Stimulated activated CD4-positive, alpha-beta T cell treated with anti-CD3 and anti-CD28 coated beads, Interleukin-15, amount 100 ng/mL, for 1 hour (primary cell): ENCODE data around the gene CCDC83.
"Not testable (repeated sequence)": the region's sequence is repeated elsewhere in the genome, so short reads cannot be mapped to it uniquely, and the experiment has no call there.

Experiments used
- DNase-seq, 2 donors: peaks; one replicate each; pipeline ENCODE4 v3.0.0-alpha.2; 2020; ENCODE audit warnings: low read depth in 1 of 2, low spot score in 1 of 2

The CCDC83 gene

DNA sequence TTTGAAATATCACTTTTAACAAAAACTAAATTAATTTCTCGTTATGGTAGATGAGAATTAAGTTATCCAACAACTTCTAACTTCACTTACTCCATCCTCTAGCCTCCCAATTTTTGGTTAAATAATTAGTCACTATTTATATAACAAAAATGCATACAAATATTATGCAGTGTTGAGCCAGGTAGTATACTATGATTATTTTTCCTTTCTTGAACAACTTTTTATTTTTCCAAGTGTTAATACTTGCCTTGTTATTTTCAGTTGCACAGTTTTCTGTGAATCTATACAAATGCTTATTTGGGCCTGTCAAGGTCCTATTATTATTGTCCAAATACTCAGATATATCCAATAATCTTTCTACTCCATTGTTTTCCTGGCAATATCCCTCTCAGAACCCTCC, 19.9 kb upstream of the CCDC83 start:
- DNase-seq: no peak

DNA sequence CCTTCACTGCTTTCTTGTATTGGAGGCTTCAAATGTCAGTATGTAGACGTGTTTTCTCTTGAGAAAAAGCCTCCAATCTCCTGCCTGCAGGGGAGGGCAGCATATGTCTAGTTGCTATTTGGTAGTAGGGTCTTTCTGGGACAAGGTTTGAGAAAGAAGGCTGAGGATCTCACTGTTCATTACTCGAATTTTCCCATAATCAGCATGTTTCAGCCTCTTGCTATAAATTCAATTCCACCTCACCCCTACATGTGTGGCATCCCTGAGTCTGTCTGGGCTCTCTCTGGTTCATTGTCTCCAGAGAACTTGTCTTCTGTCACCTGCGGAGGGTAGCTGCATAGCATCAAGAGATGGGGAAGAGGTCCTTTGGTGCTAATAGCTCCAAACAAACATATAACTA, 19.5 kb upstream of the CCDC83 start:
- DNase-seq: no peak

DNA sequence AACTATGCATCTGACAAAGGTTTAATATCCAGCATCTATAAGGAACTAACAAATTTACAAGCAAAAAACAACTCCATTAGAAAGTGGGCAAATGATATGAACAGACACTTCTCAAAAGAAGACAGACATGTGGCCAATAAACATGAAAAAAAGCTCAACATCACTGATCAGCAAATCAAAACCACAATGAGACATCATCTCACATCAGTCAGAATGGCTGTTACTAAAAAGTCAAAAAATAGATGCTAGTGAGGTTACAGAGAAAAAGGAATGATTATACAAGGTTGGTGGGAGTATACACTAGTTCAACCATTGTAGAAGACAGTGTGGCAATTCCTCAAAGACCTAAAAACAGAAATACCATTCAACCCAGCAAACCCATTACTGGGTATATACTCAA, 14.3 kb upstream of the CCDC83 start:
- DNase-seq: not testable (repeated sequence)

DNA sequence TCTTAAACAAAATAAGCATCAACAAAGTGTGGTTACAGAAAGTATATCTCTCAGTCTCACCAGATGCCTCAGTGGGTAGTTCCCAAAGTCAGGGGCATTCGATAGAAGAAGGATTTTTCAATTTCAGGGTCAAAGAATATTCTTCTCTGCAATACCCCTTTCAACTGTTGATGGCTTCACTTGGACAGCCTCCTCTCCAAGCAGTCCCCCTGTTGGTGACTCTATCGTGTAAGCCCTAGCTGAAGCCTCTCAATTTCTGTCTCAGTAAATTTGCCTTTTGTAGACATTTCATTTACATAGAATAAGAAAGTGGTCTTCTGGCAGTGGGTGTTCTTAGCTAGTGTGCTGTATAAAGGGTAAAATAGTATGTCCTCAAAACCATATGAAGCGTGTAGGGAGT, 11.3 kb upstream of the CCDC83 start:
- no peak for DNase-seq

DNA sequence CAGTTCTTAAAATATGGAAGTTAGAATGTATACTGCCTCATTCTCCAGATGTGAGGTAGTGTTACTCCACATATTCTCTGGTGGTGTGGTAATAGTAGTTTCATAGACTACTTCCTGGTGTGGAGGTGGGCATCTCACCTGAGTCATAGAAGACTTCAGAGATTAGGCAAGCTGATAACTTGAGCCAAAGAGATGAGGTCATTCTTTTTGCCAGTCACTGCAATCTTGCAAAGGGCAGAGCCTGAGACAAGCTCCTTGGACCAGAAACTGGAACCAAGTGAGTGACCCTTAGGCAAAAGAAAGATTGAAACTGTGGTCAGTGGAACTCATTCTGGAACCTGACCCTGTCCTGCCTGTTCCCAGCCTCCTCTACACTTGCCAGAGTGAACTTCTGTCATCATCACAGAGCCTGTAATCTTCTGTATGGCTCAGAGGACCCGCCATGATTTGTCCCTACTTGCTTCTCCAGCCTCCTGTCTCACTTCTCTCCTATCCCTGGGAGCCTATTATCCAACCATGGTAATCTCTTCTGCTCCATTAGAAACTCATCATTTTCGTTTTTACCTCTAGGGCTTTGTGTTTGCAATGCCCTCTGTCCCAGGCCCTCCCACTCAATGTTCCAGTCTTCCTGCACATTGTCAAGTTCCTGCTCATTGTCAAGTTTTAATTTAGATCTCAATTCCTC, 10.6 kb upstream of the CCDC83 start:
- DNase-seq: no peak

DNA sequence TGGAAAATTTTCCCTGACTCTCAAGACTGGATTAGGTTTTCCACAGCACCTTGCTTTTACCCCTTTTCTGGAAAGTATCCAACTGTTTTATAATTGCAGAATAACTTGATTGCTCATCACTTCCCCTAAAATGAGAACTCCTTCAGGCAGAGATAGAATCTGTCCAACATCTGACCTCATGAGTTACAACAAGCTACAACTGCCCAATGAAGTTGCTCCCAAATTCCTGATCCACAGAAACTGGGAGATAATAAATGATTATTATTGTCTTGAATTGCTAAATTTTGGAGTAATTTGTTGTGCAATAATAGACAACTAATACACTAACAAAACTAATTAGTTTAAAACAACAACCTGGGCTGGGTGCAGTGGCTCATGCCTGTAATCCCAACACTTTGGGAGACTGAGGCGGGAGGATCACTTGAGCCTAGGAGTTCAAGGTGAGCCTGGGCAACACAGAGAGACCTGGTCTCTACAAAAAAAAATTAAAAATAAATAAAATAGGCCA, 10.0 kb upstream of the CCDC83 start:
- DNase-seq: no peak

DNA sequence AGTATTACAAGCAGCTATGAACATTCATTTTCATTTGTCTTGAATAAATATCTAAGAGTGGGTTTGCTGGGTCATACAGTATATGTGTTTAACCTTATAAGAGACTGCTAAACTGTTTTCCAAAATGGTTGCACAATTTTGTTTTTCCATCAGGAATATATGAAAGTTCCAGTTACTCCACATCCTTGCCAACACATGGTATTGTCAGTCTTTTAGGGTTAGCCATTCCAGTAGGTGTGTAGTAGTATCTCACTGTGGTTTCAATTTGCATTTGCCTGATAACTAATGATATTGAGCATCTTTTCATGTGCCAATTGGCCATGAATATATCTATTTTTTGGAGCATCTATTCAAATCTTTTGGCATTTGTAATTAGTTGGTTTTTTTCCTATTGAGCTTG, 7.7 kb upstream of the CCDC83 start:
- DNase-seq: no peak

DNA sequence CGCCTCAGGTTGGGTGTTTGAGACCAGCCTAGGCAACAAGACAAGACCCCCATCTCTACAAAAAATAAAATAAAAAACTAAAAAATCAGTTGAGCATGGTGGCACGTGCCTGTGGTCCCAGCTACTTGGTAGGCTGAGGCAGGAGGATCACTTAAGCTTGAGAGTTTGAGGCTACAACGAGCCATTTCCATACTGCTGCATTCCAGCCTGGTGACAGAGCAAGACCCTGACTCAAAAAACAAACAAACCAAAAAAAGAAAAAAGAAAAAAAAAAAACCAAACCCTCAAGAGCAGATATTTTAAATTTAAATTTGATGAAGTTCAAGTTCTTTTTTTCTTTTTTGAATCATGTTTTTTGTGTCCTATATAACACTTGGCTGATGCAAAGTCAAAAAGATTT, 7.2 kb upstream of the CCDC83 start:
- no peak for DNase-seq

DNA sequence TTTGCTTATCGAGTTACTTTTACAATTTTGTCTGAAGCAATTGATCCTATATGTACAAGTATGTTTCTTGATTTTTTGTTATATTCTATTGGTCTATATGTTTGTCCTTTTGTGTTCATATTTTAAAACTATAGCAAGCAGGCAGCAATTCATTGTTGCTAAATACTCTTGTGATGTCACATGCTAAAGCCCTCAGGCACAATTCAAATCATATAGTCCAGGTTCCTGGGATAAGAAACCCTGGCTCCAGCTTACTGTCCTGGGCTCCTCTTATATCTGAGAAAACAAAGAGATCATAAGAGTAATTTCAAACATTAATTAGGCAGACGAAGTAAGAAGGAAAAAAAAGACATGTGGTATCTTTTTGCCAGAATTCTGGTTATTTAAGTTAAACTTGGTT, 6.6 kb upstream of the CCDC83 start:
- no peak for DNase-seq

DNA sequence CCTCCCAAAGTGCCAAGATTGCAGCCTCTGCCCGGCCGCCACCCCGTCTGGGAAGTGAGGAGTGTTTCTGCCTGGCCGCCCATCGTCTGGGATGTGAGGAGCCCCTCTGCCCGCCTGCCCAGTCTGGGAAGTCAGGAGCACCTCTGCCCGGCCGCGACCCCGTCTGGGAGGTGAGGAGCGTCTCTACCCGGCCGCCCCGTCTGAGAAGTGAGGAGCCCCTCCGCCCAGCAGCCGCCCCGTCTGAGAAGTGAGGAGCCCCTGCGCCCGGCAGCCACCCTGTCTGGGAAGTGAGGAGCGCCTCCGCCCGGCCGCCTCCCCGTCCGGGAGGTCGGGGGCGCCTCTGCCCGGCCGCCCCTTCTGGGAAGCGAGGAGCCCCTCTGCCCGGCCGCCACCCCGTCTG, 2.4 kb upstream of the CCDC83 start:
- not testable (repeated sequence) for DNase-seq

DNA sequence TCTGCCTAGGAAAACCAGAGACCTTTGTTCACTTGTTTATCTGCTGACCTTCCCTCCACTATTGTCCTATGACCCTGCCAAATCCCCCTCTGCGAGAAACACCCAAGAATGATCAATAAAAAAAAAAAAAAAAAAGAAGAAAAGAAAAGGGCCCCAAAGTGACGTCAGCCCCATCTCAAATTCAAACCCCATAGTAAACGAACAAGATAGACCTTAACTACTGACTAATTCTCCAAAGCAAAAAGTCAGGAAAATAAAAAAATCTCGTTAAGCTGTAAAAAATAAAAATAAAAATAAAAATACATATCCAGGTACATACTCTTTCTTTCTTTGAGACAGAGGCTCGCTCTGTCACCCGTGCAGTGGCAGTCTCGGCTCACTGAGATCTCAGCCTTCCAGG, 1.6 kb upstream of the CCDC83 start:
- DNase-seq: not testable (repeated sequence)

DNA sequence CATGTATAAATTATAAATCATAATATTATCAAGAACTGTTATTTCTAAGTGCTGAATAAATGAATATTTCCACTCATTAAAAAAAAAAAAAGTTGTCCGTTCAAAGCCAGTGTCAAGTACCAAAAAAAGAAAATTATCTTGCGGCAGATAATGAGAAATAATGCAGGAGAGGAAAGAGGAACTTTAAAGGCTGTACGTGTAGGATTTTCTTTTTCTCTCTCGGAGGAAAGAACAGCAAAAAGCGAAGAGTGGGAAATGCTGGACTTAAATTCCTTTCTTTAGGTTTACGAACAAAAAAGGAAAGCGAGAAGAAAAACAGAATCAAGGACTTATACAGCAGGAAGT, 999 bp upstream of the CCDC83 start:
- no peak for DNase-seq

DNA sequence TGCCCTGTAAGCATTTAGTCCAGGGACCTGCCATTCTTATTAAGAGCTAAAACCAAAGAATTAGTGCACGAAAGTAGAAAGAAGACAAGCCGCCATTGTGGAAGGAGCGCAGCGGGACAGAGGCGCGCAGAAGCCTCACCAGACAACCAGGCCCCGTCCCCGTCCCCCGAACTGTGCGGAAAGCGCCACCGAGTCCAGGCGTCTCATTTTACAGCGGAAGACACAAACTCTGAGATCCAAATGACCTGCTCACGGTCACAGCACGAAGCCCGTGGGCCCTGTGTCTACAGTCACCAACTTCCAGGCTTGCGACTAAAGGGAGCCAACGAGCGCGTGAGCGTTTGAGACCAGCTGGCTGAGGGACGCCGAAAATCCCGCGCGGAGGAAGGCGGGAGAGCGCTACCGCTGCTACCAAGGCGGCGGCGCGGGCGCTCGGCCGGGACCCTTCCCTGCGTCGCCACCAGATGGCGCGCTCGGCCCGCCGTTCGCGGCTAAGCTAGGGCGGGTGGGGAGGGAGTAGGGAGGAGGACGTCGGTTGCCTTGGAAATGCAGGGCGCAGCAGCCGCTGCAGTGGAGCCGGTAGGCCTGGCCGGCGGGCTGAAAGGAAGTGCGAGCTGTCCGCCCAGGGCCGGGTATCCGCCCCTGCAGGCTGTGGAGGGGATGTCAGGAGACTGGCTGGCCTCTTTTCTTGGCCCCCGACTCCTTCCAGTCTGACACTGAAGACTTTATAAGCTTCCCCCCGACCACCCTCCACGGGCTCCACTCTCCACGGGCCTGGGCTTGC, 434 bp upstream of the CCDC83 start:
- DNase-seq: peak; percentile 85 to 93

DNA sequence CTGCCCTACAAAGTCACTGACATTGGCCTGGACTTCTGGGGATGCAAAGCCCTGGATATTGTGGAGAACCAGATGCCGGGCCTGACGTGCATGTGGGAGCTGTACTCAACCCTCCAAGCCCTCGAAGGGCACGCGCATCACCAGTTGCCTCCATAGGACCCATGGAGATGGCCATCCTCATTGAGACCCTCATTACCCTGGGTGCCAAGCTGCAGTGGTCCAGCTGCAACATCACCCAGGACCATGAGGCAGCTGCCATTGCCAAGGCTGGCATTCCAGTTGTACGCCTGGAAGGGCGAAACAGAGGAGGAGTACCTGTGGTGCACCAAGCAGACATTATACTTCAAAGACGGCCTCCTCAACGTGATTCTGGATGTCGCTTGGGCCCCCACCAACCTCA, 1.9 kb downstream of the CCDC83 start:
- no peak for DNase-seq

DNA sequence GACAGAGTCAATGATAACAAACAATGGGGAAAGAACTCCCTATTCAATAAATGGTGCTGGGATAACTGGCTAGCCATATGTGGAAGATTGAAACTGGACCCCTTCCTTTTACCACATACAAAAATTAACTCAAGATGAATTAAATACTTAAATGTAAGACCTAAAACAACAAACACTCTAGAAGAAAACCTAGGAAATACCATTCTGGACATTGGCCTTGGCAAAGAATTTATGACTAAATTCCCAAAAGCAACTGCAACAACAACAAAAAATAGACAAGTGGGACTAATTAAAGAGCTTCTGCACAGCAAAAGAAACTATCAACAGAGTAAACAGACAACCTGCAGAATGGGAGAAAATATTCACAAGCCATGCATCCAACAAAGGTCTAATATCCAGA, 4.4 kb downstream of the CCDC83 start:
- DNase-seq: not testable (repeated sequence)

DNA sequence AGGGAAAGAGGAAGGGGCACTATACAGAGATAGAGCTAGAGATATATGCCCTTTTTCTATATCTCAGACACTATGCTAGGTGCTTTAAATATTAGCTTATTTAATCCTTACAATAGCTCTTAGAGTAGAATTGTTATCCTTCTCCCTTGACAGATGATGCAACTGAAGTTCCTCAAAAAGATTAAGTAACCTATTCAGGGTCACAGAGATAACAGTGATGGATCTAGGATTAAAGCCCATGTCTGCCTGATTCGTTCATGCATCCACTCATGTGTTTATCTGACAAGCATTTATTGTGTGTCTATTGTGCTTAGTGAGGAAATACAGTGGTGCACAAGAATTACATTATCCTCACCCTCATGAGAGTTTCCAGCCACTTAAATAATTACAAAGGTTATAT, 8.7 kb downstream of the CCDC83 start:
- DNase-seq: no peak

DNA sequence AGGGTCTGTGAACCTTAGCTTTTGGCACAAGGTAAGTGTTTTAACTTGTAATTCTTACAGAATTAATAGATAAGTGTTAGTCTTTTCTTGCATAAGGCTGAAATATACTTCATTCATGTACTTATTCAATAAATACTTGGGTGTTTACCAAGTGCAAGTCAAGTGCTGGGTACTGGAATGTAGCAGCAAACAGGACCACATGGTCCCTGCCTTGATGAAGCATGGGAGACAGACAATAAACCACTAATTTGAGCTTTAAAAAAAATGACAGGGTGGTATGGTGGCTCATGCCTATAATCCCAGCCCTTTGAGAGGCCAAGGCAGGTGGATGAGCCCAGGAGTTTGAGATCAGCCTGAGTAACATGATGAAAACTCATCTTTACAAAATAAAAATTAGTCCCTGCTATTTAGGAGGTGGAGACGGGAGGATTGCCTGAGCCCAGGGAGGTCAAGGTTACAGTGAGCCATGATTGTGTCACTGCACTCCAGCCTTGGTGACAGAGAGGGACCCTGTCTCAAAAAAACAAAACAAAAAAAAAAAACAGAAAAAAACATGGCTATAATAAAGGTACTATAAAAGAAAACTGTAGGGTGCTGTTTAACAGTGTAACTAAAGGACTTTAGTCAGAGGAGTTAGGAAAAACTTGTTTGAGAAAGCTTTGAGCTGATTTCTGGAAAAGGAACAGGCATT, 11.1 kb downstream of the CCDC83 start:
- no peak for DNase-seq

DNA sequence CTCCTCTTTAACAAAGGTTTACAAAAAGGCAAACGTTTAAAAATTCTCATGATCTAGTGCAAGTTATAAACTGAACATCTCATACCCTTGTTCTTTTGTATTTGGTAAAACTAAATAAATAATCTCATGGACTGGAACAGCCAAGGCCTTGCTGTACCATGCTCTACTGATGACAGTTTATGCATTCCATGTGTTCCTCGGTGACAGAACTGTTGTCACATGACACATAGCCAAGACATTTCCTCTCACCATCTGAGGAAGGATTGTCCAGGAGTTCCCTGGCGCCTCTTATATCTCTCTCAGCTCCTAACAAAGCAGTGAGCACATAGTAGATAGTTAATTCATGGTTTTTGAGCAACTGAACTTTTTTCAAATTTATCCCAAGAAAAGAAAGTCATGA, 12.6 kb downstream of the CCDC83 start:
- DNase-seq: no peak

DNA sequence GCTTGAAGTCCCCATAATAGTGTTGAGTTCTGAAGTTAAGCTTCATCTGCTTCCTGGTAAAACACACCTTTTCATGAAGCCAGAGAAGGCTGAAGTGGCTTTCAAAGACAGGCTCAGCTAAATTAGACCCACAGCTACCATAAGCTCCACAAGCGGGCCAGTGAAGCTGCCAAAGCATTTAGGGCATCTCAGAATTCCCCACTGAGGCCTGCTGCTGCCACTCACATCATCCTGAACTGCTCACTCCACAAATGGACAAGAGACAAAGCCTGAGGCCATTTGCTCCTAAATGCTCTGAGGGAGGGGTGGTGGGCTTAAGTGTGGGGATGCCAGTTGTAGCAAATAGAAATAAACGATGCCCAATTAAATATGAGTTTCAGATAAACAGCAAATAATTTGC, 14.6 kb downstream of the CCDC83 start:
- DNase-seq: no peak

DNA sequence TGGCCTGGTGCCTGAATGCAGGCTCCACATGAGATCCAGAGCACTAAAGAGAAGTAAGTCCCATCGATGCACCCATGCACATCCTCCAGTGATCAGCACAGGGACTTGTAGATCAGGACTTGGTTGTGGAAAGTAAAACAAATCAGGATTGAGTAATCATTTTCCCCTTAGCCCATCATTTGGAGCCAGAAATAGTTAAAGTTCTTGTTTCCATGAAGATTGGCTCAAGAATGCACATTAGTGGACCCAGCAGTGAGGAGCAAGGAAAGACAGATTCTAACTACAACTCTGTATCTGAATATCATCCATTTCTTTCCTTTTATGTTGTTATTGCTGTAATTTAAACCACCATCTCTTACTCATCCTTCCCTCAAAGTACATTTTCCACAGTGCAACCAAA, 19.1 kb downstream of the CCDC83 start:
- DNase-seq: no peak

DNA sequence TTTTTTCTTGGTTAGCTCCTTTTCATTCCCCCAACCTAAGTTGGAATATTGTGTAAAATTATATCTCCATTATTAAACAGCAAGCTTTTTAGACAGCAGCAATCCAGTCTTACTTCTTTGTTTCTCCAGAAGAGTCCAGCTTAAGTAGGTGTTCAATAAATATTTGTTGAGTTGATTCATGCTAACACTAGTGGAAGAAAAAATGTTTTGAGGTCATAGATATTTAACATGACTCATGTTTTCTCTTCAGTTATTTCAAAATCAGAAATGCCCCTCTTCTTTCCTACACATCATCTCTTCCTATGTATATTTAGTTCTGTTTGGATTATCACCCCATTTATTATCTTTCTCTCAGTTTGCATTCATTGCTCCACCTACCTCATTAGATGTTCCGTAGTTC, 20.3 kb downstream of the CCDC83 start:
- no peak for DNase-seq

DNA sequence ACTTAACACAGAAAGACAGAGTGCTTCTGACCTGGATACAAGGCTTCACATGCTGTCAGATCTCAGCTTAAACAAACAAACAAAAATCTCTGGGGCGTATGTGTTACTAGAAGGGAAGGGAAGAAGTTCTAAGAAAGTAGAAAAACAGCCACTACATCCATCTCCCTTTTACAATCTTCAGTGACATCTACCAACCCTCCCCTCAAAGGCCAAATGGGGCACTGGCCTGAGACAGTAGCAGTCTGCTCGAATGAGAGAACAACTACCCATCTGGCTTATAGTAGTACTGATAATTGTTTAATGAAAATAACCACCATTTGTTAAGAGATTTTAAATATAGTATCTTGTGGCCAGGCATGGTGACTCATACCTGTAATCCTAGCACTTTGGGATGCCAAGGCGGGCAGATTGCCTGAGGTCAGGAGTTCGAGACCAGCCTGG, 29.4 kb downstream of the CCDC83 start:
- no peak for DNase-seq
